HEK293 (cell line): ENCODE measurements around the gene SHOC2.

ENCODE experiments used
- CTCF ChIA-PET: fragments of 350-600 bp; formaldehyde crosslinking; extraction: SDS; loops from one replicate; lab custom pipeline; 2021; ENCODE audit warnings: antibody characterized with exemption; lab: Yijun Ruan, JAX
- POLR2A ChIA-PET: fragments of 300-600 bp; formaldehyde crosslinking; extraction: SDS; loops from one replicate; lab custom pipeline; 2020; ENCODE audit warnings: antibody characterized with exemption, inconsistent platforms; lab: Yijun Ruan, JAX
- H3K27ac ChIP-seq: fragments of 200-500 bp; sonication (Bioruptor generic); 2 replicates; pipeline ENCODE4 v1.5.1; 2014; ENCODE audit warnings: low read depth, low read length, control low read depth, inconsistent platforms; ENCODE audit errors: extremely low read depth
- H3K36me3 ChIP-seq, 2 experiments: fragments of 200-500 bp in 1 of 2; sonication (Bioruptor generic) in 1 of 2; 1 replicate in 1 of 2; 2 replicates in 1 of 2; pipeline ENCODE4 v1.5.1; 2014 to 2017; ENCODE audit warnings: inconsistent platforms in 2 of 2, low read length in 2 of 2; ENCODE audit not compliant: control insufficient read depth in 2 of 2, insufficient read depth in 1 of 2
- H3K4me1 ChIP-seq: fragments of 200-500 bp; sonication (Bioruptor generic); 2 replicates; pipeline ENCODE4 v1.5.1; 2014; ENCODE audit warnings: mild to moderate bottlenecking, low read length, inconsistent platforms; ENCODE audit not compliant: control insufficient read depth, insufficient read depth
- H3K4me3 ChIP-seq: 2 replicates; pipeline ENCODE4 v1.5.1; 2011; ENCODE audit warnings: low read depth, mild to moderate bottlenecking, control low read depth, low read length, moderate library complexity
- H3K9me3 ChIP-seq: fragments of 200-500 bp; sonication (Bioruptor generic); 2 replicates; pipeline ENCODE4 v1.5.1; 2014; ENCODE audit warnings: low read depth, low read length, inconsistent platforms; ENCODE audit not compliant: control insufficient read depth, insufficient read depth
- ATF2 ChIP-seq: fragments of 450-650 bp; formaldehyde crosslinking; IDR thresholded peaks from 2 replicates; pipeline ENCODE4 v1.5.1; 2016; ENCODE audit warnings: missing biosample characterization, missing genetic modification characterization, low read depth
- BCL11A ChIP-seq: fragments of 450-650 bp; formaldehyde crosslinking; IDR thresholded peaks from 2 replicates; pipeline ENCODE4 v1.5.1; 2016; ENCODE audit warnings: low read depth, missing biosample characterization, missing genetic modification characterization
- BCL11B ChIP-seq: fragments of 450-650 bp; formaldehyde crosslinking; IDR thresholded peaks from 2 replicates; pipeline ENCODE4 v1.5.1; 2016; ENCODE audit warnings: low read depth, missing biosample characterization, missing genetic modification characterization
- EGR2 ChIP-seq: fragments of 450-650 bp; formaldehyde crosslinking; IDR thresholded peaks from 2 replicates; pipeline ENCODE4 v1.5.1; 2016; ENCODE audit warnings: low read depth, missing biosample characterization, missing genetic modification characterization
- PATZ1 ChIP-seq: fragments of 450-650 bp; formaldehyde crosslinking; IDR thresholded peaks from 2 replicates; pipeline ENCODE4 v1.5.1; 2016; ENCODE audit warnings: missing biosample characterization, missing genetic modification characterization
- PRDM10 ChIP-seq: fragments of 450-650 bp; formaldehyde crosslinking; IDR thresholded peaks from 2 replicates; pipeline ENCODE4 v1.5.1; 2016; ENCODE audit warnings: missing biosample characterization, missing genetic modification characterization
- PRDM6 ChIP-seq: fragments of 450-650 bp; formaldehyde crosslinking; IDR thresholded peaks from 2 replicates; pipeline ENCODE4 v1.5.1; 2017; ENCODE audit warnings: missing biosample characterization, missing genetic modification characterization
- REST ChIP-seq: fragments of 450-650 bp; formaldehyde crosslinking; IDR thresholded peaks from 2 replicates; pipeline ENCODE4 v1.5.1; 2016; ENCODE audit warnings: missing biosample characterization, missing genetic modification characterization
- SCRT1 ChIP-seq: fragments of 450-650 bp; formaldehyde crosslinking; IDR thresholded peaks from 2 replicates; pipeline ENCODE4 v1.5.1; 2016; ENCODE audit warnings: missing biosample characterization, missing genetic modification characterization, borderline replicate concordance
- SCRT2 ChIP-seq: fragments of 450-650 bp; formaldehyde crosslinking; IDR thresholded peaks from 2 replicates; pipeline ENCODE4 v1.5.1; 2016; ENCODE audit warnings: missing biosample characterization, missing genetic modification characterization
- ZBTB21 ChIP-seq: fragments of 450-650 bp; formaldehyde crosslinking; IDR thresholded peaks from 2 replicates; pipeline ENCODE4 v1.5.1; 2017; ENCODE audit warnings: missing biosample characterization, missing genetic modification characterization
- ZEB2 ChIP-seq: fragments of 450-650 bp; formaldehyde crosslinking; IDR thresholded peaks from 2 replicates; pipeline ENCODE4 v1.5.1; 2016; ENCODE audit warnings: missing biosample characterization, missing genetic modification characterization
- ZNF133 ChIP-seq: fragments of 450-650 bp; formaldehyde crosslinking; IDR thresholded peaks from 2 replicates; pipeline ENCODE4 v1.5.1; 2016; ENCODE audit warnings: missing biosample characterization, missing genetic modification characterization
- ZNF248 ChIP-seq: fragments of 450-650 bp; formaldehyde crosslinking; IDR thresholded peaks from 2 replicates; pipeline ENCODE4 v1.5.1; 2017; ENCODE audit warnings: missing biosample characterization, missing genetic modification characterization
- ZNF394 ChIP-seq: fragments of 450-650 bp; formaldehyde crosslinking; IDR thresholded peaks from 2 replicates; pipeline ENCODE4 v1.5.1; 2016; ENCODE audit warnings: missing biosample characterization, missing genetic modification characterization, mild to moderate bottlenecking, moderate library complexity, borderline replicate concordance
- ZNF404 ChIP-seq: fragments of 450-650 bp; formaldehyde crosslinking; IDR thresholded peaks from 2 replicates; pipeline ENCODE4 v1.5.1; 2017; ENCODE audit warnings: missing biosample characterization, missing genetic modification characterization
- ZNF501 ChIP-seq: fragments of 450-650 bp; formaldehyde crosslinking; IDR thresholded peaks from 2 replicates; pipeline ENCODE4 v1.5.1; 2016; ENCODE audit warnings: missing biosample characterization, missing genetic modification characterization
- ZNF561 ChIP-seq: fragments of 450-650 bp; IDR thresholded peaks from 2 replicates; pipeline ENCODE4 v1.5.1; 2018; ENCODE audit warnings: missing biosample characterization, missing genetic modification characterization, borderline replicate concordance
- ZNF610 ChIP-seq: fragments of 450-650 bp; formaldehyde crosslinking; IDR thresholded peaks from 2 replicates; pipeline ENCODE4 v1.5.1; 2016; ENCODE audit warnings: missing biosample characterization, missing genetic modification characterization, borderline replicate concordance
- ZNF629 ChIP-seq: fragments of 450-650 bp; formaldehyde crosslinking; IDR thresholded peaks from 2 replicates; pipeline ENCODE4 v1.5.1; 2017; ENCODE audit warnings: missing biosample characterization, missing genetic modification characterization
- ZNF658 ChIP-seq: fragments of 450-650 bp; formaldehyde crosslinking; IDR thresholded peaks from 2 replicates; pipeline ENCODE4; 2016; ENCODE audit warnings: missing biosample characterization, missing genetic modification characterization
- ZNF670 ChIP-seq: fragments of 450-650 bp; formaldehyde crosslinking; IDR thresholded peaks from 2 replicates; pipeline ENCODE4 v1.5.1; 2016; ENCODE audit warnings: missing biosample characterization, missing genetic modification characterization, low read depth
- ZNF707 ChIP-seq: fragments of 450-650 bp; formaldehyde crosslinking; IDR thresholded peaks from 2 replicates; pipeline ENCODE4 v1.5.1; 2016; ENCODE audit warnings: missing biosample characterization, missing genetic modification characterization
- ZNF777 ChIP-seq: fragments of 450-650 bp; formaldehyde crosslinking; IDR thresholded peaks from 2 replicates; pipeline ENCODE4 v1.5.1; 2017; ENCODE audit warnings: missing biosample characterization, missing genetic modification characterization, borderline replicate concordance
- ZSCAN23 ChIP-seq: fragments of 450-650 bp; formaldehyde crosslinking; IDR thresholded peaks from 2 replicates; pipeline ENCODE4 v1.5.1; 2016; ENCODE audit warnings: missing biosample characterization, missing genetic modification characterization

Gene SHOC2

GRCh38 chr10:110914431-110914830 is 5.0 kb upstream of the SHOC2 start:
- ChIA-PET CTCF (interaction anchor here (1.4 kb wide), 1 partner anchor 1201 kb away, joined by 3 read pairs; no protein-coding TSS in a partner anchor), POLR2A (no interaction called here)
- peak; percentile 71 for TF ChIP-seq ZNF629 (tag by site-specific recombination)
- no peak for TF ChIP-seq ZNF404 (tag by site-specific recombination)
- TF ChIP-seq ZNF610 (tag by site-specific recombination): no peak
- 0 out of 2 replicates have a peak, but pooled peaks have one; percentile 6 for TF ChIP-seq PRDM10 (tag by site-specific recombination)
- TF ChIP-seq BCL11A (tag by site-specific recombination): no peak
- TF ChIP-seq BCL11B (tag by site-specific recombination): no peak
- TF ChIP-seq ATF2: peak; percentile 84
- peak; percentile 25; the same call in 1 of the 2 replicates for TF ChIP-seq PRDM6 (tag by site-specific recombination)
- TF ChIP-seq ZBTB21: peak; percentile 75
- TF ChIP-seq ZNF658 (tag by site-specific recombination): no peak
- TF ChIP-seq REST: no peak
- no peak for TF ChIP-seq EGR2
- H3K36me3 ChIP-seq: no peaks in the 10 kb centered on the region
- H3K4me3 ChIP-seq: no peak overlapping the region
- H3K27ac ChIP-seq: no peak overlapping the region
- no peaks in the 10 kb centered on the region for H3K9me3 ChIP-seq
- H3K4me1 ChIP-seq: peaks cover 17% of the 10 kb centered on the region

GRCh38 chr10:110915035-110915434 is 4.4 kb upstream of the SHOC2 start:
- POLR2A ChIA-PET: no interaction called here
- Histone ChIP-seq H3K36me3 (no peaks in the 10 kb centered on the region), H3K4me1 (peaks cover 17% of the 10 kb centered on the region), H3K27ac (no peak overlapping the region), H3K4me3 (no peak overlapping the region), H3K9me3 (no peaks in the 10 kb centered on the region)
- CTCF ChIA-PET: no interaction called here
- TF ChIP-seq ZNF707 (tag by site-specific recombination) (no peak), ZNF777 (no peak), ZNF133 (tag by site-specific recombination) (no peak), ZNF248 (tag by site-specific recombination) (no peak), ZNF670 (no peak), ZNF561 (tag by site-specific recombination) (no peak), ZNF394 (no peak), ZEB2 (no peak), SCRT2 (tag by site-specific recombination) (no peak), PATZ1 (tag by site-specific recombination) (no peak), ZSCAN23 (tag by site-specific recombination) (no peak), ZNF501 (tag by site-specific recombination) (no peak), SCRT1 (tag by site-specific recombination) (no peak)
